ENCODE measurements around the gene TMEM250.

The TMEM250 gene

DNA sequence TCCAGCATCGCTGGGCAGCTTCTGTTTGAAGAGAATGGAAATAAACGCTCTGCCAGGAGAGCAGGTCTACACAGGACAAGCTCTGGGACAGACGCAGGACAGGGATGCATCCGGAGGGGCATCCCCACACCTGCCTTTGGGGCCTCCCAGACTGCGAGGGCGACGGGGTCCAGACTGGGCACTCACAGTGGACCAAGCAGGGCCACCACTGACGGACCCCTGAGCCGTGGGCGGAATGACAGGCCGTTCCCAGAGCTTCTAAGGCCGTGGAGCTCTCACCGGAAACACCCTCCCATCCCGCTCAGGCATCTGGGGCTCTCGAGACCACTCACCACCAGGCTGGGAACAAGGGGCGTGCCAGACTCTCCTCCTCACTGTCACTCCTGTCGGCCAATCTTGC lies 10.5 kb upstream of the TMEM250 start:
- DNase-seq (ENCODE audit: insufficient read length, low spot score) (no peak), FAIRE-seq (no peak)
- no peak for TF ChIP-seq CTCF (IDR thresholded peaks at IDR 0.05; ENCODE audit: insufficient read depth, missing control alignments)

DNA sequence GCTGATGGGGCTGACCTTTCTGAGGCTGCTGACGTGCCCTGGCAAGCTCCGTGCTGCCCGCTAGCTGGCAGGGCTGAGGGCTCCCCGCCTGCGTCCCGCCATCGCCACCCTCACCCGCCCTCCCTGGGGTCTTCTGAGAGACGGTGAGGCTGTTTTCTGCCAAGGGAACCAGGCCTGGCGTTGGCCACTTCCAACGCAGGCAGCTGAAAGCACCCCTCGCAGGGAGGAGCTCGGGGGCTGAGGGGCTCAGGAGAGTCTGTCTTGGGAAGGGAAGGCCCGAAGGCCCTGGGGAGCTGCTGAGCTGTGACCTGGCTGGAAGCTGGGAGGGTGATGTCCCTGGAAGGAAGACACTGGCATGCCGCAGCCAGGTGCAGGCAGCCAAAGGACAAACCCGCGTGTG lies 9.8 kb upstream of the TMEM250 start:
- DNase-seq (ENCODE audit: insufficient read length, low spot score) = no peak
- TF ChIP-seq CTCF (IDR thresholded peaks at IDR 0.05; ENCODE audit: insufficient read depth, missing control alignments) = no peak
- no peak for FAIRE-seq

DNA sequence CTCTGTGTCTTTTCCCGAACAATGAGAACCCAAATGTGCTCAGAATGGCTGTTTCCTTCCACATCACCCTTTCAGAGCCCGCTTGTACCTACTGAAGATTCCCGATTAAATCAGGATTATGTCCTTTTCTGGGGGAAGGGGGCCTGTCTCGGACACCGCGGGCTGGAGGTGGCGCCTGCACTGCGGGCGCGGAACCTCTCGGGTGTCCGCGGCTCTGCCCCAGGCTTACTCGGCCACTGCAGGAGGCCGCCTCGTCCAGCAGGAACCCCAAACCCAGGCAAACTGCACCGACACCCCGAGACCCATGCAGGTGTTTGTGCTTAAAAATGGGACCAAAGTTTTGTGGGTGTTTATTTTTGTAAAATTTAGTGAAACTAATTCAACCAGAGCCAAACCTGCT lies 8.6 kb upstream of the TMEM250 start:
- no peak for TF ChIP-seq CTCF (IDR thresholded peaks at IDR 0.05; ENCODE audit: insufficient read depth, missing control alignments)
- FAIRE-seq (no peak), DNase-seq (ENCODE audit: insufficient read length, low spot score) (no peak)

- TF ChIP-seq CTCF (IDR thresholded peaks at IDR 0.05; ENCODE audit: insufficient read depth, missing control alignments) = no peak
- no peak for FAIRE-seq
- no peak for DNase-seq (ENCODE audit: insufficient read length, low spot score)
These were observed 6.5 kb upstream of the TMEM250 start for GRCh38 chr9:136124976-136125692.

DNA sequence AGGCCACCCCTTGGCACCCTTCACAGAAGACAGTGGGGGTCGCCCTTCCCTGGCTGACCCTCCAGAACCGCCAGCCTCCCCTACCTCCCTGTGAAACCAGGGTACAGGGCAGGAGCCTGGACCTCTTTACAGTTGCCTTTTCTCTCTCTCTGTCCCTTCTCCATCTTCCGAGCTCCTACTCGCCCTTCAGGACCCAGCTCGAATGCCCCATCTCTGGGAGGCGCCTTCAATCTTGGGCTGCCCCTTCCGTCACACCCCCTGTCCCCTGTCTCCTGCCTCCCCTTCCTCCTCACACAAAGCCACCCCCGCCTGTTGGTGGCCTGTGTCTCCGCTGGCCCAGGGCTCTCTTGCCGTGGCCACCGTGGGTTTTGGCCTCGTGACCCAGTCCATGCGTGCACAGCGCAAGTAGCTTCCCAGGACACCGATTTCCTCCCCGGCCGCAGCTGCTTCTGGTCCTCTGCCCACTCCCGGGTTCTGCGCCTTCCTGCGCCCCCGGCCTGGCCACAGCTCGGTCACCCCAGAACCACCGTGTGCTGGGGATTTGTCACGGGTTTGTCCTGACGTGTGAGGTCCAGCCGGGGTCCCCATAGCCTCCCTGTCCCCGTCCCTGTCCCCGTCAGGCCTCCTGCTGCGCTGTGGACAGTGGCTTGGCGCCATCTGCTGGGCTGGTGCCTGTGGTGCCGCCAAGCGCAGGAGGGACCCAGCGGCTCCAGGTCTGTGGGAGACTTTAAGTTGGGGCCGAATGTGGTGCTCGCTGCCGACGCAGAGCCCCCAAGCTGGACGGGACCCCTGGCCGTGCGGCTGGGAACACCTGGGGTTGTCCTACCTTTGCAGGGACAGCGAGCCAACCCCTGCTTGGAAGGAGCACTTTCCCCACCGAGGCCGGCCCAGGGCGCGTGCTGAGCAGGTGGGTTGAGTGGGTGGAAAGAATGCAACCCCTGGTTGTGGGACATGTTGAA lies 4.0 kb upstream of the TMEM250 start:
- no peak for FAIRE-seq
- peak; percentile 86 for DNase-seq (ENCODE audit: insufficient read length, low spot score)
- TF ChIP-seq CTCF (IDR thresholded peaks at IDR 0.05; ENCODE audit: insufficient read depth, missing control alignments) = peak; percentile 94

GRCh38 chr9:136121801-136122200 lies 3.1 kb upstream of the TMEM250 start:
- FAIRE-seq (no peak), DNase-seq (ENCODE audit: insufficient read length, low spot score) (no peak)
- TF ChIP-seq CTCF (IDR thresholded peaks at IDR 0.05; ENCODE audit: insufficient read depth, missing control alignments) = no peak

Data from D721Med (cell line).